CD4-positive, alpha-beta T cell treated with Interleukin-21 for 1 hour (primary cell): ENCODE measurements around the gene STK11IP.

Experiments used
- DNase-seq: peaks from one replicate; pipeline ENCODE4 v3.0.0-alpha.2; 2020

The STK11IP gene

GRCh38 chr2:219662566-219662965 lies 64.9 kb downstream of the STK11IP start:
- no peak for DNase-seq

DNA sequence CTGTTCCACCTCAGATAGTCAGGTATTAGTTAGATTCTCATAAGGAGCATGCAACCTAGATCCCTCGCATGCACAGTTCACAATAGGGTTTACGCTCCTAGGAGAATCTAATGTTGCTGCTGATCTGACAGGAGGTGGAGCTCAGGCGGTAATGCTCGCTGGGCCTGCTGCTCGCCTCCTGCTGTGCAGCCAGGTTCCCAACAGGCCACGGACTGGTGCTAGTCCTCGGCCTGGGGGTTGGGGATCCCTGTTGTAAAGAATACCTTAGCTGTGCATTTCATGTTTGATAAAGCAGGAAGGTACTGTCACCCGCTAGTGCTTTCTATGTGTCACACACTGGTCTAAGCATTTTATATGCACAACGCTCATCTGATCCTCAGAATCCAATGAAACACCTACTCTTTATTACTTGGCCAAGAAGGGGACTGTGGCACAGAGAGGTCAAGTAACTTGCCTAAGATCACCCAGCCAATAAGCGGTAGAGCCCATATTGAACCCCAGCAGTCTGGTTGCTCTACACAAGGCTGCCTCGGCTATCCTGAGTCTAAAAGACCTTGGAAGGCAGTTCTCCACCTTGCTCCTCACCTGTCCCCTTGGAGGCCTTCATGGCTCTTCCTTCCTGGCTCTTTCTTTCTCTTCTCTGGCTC lies 65.6 kb downstream of the STK11IP start:
- DNase-seq: no peak

DNA sequence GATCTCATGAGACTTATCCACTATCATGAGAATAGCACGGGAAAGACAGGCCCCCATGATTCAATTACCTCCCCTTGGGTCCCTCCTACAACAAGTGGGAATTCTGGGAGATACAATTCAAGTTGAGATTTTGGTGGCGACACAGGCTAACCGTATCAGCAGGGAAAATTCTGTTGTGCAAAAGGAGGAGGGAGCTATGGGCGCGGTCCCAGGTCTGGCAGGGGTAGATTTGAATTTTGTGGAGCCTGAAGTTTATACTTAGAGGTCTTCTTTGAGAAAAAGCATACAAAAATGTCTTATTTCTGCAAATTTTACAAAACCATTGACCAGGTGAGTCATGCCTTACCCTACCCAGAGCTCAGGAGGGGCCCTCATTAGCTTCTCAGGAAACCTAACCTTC lies 66.4 kb downstream of the STK11IP start:
- no peak for DNase-seq

DNA sequence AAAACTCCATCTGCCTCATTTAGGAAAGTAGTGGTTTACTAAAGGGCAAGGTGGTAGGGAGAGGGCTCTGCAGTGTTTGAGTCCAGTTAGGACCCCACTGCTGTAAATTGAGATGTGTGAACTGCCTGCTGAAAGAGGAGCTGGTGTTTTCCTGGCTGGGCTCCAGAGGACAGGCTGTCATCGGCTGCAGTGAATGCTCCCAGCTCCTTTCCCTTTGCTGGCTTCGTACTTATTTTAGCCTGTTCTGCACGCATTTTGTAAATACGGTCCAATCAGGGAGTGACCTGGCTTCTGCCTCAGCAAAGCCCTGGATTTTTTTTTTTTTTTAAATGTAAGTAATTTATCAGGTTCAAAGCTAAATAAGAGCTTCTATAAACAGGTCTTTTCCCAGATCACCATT lies 67.3 kb downstream of the STK11IP start:
- DNase-seq: no peak

GRCh38 chr2:219665926-219666325 lies 68.3 kb downstream of the STK11IP start:
- no peak for DNase-seq
